Brain microvascular endothelial cell (primary cell): ENCODE measurements around the gene DAGLA.

Source experiments
- DNase-seq: peaks from one replicate; pipeline ENCODE4 v3.0.0-alpha.2; 2020
- H3K27ac ChIP-seq: fragments of 250-450 bp; sonication (Bioruptor Pico); 2 replicates; pipeline ENCODE4 v1.5.1; 2020; ENCODE audit warnings: mild to moderate bottlenecking, moderate library complexity
- H3K27me3 ChIP-seq: fragments of 250-450 bp; sonication (Bioruptor Pico); replicated peaks from 2 replicates; pipeline ENCODE4 v1.5.1; 2020; ENCODE audit warnings: mild to moderate bottlenecking
- H3K36me3 ChIP-seq: fragments of 250-450 bp; sonication (Bioruptor Pico); replicated peaks from 2 replicates; pipeline ENCODE4 v1.5.1; 2020; ENCODE audit warnings: mild to moderate bottlenecking
- H3K4me3 ChIP-seq: 2 replicates; pipeline ENCODE4 v1.5.1; 2011; ENCODE audit warnings: low read depth, mild to moderate bottlenecking, control low read depth, low read length, moderate library complexity
- CTCF ChIP-seq: IDR thresholded peaks from 2 replicates; pipeline ENCODE4 v1.5.1; 2011; ENCODE audit warnings: low read depth, mild to moderate bottlenecking, moderate library complexity, low read length, control low read depth, inconsistent platforms; ENCODE audit errors: missing control alignments
- in situ Hi-C: cut with HindIII; loops from 2 replicates; pipeline ENCODE4 v1.10.0; 2017; ENCODE audit warnings: low sequenced_read_pairs, low pct_ligation_motif_present

Gene DAGLA

GRCh38 chr11:61686066-61686465 lies 5.9 kb downstream of the DAGLA start:
- no peak for TF ChIP-seq CTCF
- H3K27ac ChIP-seq: no peak overlapping the region
- H3K4me3 ChIP-seq: no peak overlapping the region
- no peaks in the 10 kb centered on the region for H3K36me3 ChIP-seq
- H3K27me3 ChIP-seq: no peaks in the 10 kb centered on the region
- no peak for DNase-seq
- in situ Hi-C loops: no loop called here

GRCh38 chr11:61686469-61686868 lies 6.3 kb downstream of the DAGLA start:
- in situ Hi-C loops: no loop called here
- H3K27ac ChIP-seq: no peak overlapping the region
- no peak for TF ChIP-seq CTCF
- H3K36me3 ChIP-seq: no peaks in the 10 kb centered on the region
- no peak for DNase-seq
- no peak overlapping the region for H3K4me3 ChIP-seq
- H3K27me3 ChIP-seq: no peaks in the 10 kb centered on the region

- DNase-seq: no peak
- H3K36me3 ChIP-seq: no peaks in the 10 kb centered on the region
- TF ChIP-seq CTCF: no peak
- H3K4me3 ChIP-seq: no peak overlapping the region
- no peak overlapping the region for H3K27ac ChIP-seq
- no peaks in the 10 kb centered on the region for H3K27me3 ChIP-seq
- in situ Hi-C loops: no loop called here
Observed at GRCh38 chr11:61687420-61687819, 7.2 kb downstream of the DAGLA start.

- Histone ChIP-seq H3K36me3 (no peaks in the 10 kb centered on the region), H3K27ac (no peak overlapping the region), H3K27me3 (no peaks in the 10 kb centered on the region), H3K4me3 (no peak overlapping the region)
- in situ Hi-C loops: no loop called here
- DNase-seq: no peak
- no peak for TF ChIP-seq CTCF
Observed at GRCh38 chr11:61688365-61689163, 8.4 kb downstream of the DAGLA start.

- no peak for DNase-seq
- H3K27me3 ChIP-seq: no peaks in the 10 kb centered on the region
- in situ Hi-C loops: no loop called here
- no peak for TF ChIP-seq CTCF
- no peak overlapping the region for H3K4me3 ChIP-seq
- H3K27ac ChIP-seq: no peak overlapping the region
- H3K36me3 ChIP-seq: no peaks in the 10 kb centered on the region
Observed at GRCh38 chr11:61689164-61689496, 8.9 kb downstream of the DAGLA start.
